ENCODE measurements around the gene CTDSP2. TPM values are rescaled to one million over a fixed set of nuclear protein-coding genes. Genes with fewer than 3 reads are reported as not detected.
"Not testable (repeated sequence)": the region's sequence is repeated elsewhere in the genome, so short reads cannot be mapped to it uniquely, and the experiment has no call there.

Gene CTDSP2
- polyA plus RNA-seq, 12 donors: 178 to 219 (median 201) TPM; not detected in 1

DNA sequence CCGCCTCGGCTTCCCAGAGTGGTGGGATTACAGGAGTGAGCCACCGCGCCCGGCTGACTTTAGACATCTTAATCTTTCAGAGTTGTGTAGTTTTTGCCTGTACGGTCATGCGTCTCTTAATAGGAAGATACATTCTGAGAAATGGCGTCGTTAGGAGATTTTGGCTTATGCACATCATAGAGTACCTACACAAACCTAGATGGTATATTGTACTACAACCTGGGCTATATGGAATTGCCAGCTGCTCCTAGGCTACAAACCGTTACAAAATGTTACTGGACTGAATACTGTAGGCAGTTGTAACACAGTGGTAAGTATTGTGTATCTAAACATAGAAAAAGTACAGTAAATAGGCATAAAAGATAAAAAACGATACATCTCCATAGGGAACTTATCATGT, 62.7 kb downstream of the CTDSP2 start:
- DNase-seq: no peak

DNA sequence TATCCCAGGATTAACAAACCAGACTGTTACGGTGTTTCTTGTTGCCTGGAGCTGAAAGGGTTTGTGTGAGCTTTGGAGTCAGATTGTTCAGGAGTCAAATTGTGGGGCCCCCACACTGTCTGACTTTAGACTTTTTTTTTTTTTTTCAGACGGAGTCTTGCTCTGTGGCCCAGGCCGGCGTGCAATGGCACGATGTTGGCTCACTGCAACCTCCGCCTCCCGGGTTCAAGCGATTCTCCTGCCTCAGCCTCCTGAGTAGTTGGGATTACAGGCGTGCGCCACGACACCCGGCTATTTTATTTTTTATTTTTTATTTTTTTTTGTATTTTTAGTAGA, 63.1 kb downstream of the CTDSP2 start:
- no peak for DNase-seq

DNA sequence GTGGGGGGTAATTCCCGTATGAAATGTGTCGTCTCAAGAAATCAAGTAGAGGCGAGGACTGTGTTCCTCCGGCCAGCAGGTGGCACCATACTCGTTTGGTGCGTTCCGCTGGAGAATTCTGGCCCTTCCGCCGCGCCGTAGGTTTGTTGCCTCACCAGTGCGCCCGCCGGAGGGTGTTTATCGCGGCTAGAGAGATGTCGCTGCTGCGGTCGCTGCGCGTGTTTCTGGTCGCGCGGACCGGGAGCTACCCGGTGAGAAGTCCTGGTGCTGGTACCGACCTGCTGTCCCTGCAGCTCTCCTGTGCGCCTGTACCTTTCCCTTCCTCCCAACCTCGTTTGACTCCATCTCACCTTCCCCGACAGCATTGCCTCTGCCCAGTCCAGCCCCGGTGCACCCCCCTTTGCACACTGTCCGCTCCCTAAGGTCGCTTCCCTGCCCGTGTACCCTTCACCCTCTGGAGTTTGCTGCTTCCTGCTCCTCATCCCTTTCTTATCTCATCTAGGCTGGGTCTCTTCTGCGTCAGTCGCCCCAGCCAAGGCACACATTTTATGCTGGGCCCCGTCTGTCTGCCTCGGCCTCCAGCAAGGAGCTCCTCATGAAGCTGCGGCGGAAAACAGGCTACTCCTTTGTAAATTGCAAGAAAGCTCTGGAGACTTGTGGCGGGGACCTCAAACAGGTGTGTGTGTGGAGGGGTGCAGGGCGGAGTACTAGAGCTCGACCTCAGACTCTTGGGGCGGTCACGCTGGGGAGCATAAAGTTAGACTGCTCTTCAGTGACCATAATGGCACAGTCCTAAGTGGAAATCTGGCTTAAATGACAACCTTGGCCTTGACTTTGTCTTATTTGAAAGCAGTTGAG, 63.7 kb downstream of the CTDSP2 start, which contains the start of gene TSFM:
Gene TSFM, plus strand, starts transcription at position 180 of the 858 bp plus-strand sequence. Its CDS starts 15 bp downstream, at position 195.
- DNase-seq: peak; percentile 97

DNA sequence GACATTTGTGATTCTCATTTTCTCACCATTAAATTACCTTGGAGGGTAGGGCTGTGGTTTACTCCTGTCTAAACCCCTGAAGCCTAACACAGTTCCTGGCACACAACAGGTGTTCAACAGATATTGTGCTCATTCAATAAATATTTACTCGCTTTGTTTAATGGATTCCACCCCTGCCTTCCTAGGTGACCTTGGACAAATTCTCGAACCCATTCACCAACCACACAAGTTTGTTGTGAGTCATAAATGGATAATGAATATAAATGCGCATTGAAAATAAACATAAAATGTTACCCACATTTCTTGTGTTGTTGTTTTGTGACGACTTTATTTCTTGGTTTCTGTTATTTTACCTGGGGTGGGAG, 64.3 kb downstream of the CTDSP2 start:
- DNase-seq: no peak

DNA sequence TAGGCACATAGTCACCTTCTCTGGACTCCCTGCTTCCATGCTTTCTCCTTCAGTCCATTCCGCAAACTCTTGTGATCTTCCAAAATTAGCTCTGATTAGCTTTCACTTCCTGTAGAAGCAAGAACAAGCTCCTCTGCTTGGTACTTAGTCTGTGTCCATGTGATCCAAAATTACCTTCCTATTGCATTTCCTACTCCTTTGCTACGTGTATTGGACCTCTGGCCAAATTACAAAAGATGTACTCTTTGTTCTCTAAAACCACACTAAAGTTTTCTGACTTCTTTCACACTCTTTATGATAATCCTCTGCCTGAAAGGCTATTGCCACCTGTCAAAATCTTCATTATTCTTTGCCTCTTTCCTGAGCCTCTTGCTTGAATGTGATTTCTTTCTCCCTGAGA, 64.7 kb downstream of the CTDSP2 start:
- DNase-seq: no peak

DNA sequence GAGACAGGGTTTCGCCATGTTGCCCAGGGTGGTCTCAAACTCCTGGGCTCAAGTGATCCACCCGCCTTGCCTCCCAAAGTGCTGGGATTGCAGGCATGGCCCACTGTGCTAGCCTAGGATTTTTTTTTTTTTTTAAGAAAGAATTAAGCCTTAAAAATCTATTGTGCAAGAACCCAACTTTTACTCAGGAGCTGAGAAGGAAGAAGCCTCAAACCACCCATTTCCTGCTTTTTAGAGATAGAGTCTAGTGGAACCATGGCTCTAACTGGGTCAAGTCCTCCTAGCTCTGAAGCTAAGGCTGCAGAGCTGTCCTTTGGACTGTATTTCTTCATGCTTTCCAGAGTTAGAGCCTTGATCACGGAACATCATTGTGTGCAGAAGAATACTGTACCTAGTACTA, 65.3 kb downstream of the CTDSP2 start:
- DNase-seq: no peak

DNA sequence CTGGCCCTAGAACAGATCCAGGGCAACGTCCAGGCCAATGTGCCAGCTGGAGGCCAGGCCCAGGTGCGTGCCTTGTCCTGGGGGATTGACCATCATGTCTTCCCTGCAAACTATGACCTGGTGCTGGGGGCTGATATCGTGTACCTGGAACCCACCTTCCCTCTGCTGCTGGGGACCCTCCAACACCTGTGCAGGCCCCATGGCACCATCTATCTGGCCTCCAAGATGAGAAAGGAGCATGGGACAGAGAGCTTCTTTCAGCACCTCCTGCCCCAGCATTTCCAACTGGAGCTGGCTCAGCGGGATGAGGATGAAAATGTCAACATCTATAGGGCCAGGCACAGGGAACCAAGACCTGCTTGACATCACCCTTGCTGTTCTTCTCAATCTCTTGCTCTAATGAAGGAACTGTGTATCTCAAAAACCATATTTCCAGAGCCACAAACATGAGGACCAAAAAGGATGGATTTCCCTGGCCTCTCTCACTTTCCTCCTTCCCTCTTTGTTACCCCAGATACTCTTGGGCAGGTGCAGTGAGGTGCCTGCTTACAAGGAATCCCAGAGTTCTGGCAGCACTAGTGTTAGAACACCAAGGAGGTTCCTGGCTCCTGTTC, 66.1 kb downstream of the CTDSP2 start:
- DNase-seq: no peak

DNA sequence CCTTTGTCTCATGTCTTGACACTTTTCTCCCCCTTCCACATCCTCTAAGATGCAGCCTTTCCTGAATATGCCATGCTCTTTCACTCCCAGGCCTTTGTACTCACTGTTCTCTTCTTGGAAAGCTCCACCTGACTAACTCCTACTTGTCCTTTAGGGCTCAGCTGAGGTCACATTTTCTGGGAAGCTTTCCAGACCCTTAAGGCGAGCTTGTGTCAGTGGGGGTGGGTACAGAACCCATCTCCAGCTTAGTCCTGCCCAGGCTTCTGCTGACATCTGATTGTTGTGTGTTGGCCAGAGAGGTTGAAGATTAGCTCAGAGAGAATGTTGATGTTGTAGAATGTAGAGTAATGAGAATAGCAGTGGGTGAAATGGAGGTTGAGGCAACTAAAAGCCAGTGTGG, 66.8 kb downstream of the CTDSP2 start:
- DNase-seq: no peak

DNA sequence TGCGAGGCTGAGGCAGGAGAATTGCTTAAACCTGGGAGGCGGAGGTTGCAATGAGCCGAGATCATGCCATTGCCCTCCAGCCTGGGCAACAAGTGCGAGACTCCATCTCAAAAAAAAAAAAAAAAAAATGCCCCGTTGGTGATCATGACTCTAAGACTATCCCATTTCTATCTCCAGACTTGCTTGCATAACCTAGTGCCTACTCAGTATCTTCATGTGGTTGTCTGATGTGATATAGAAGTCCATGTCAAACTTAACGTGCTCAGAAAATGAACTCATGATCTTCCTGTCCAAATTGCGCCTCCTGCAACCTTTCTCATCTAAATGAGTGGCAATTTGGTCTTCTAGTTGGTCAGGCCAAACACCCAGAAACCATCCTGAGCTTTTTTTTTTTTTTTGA, 68.6 kb downstream of the CTDSP2 start:
- DNase-seq: no peak

DNA sequence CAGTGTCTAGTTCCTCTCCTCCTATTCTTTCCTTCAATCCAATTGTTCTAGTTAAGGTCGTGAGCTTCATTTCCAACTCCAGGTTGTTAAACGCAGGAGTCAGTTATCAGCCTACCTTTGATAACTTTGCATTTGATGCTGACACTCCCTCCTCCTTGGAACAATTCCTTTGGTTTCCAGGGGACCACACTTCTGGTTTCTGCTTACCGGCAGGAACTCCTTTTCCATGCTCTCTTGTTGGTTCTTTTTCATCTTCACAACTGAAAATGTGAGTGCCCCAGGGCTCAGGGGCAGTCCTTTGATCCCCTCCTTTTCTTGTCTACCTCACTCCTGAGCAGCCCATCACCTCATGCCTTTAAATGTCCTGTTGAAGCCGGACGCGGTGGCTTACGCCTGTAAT, 69.2 kb downstream of the CTDSP2 start:
- DNase-seq: no peak

DNA sequence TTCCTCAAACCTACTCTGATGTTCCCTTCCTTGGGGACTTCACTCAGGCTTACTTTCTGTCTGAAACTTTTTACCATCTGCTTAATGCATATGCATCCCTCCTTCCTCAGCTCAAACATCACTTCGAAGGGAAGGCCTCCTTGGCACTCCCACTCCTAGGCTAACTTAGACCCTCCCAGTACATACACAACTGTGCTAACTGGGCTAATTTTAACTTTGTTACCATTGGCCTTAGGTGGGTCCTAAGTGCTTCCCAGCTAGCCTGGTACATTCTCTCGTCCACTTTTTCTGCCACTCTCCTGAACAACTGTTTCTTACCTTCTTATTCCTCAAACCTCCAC, 70.3 kb downstream of the CTDSP2 start:
- no peak for DNase-seq

DNA sequence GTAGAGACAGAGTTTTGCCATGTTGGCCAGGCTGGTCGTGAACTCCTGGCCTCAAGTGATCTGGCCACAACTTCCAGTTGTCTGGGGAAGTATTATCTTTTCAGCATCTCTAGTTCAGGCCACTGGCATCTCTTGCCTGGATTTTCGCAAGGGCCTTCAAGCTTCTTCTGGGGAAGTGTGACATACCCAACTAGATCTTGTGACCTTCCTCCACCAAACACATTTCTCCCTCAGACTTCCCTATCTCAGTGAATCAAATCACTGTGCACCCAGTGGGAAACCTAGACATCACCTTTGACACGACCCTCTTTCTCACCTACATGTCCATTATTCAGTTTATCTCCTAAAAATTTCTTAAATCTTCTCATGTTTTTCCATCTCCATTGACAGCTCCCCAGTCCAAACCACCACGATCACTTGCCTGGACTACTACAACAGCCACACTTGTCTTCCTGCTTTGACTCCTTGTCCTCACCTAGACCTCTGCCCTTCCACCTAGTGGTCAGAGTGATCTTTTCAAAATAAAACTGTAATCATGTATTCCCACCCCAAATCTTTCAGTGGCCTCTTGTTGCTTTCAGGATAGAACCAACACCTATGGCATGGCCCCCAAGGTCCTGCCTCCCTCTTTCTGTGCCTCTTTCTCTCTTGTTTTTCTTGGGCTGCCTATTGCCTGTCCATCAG, 70.8 kb downstream of the CTDSP2 start:
- DNase-seq: no peak

DNA sequence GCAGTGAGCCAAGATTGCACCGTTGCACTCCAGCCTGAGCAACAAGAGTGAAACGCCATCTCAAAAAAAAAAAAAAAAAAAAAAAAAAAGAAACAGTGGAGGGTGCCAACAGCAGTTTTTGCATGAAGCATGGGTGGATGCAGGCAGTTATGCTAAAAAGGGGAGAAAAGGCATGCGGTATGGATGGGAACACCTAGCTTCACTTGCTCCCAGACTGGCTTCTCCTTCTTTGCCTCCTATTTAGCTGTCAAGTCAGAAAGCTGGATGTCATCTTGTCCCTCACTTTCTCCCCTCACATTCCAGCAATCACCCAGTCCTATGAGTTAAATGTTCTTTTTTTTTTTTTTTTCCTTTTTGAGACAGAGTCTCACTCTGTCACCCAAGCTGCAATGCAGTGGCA, 71.5 kb downstream of the CTDSP2 start:
- DNase-seq: no peak

DNA sequence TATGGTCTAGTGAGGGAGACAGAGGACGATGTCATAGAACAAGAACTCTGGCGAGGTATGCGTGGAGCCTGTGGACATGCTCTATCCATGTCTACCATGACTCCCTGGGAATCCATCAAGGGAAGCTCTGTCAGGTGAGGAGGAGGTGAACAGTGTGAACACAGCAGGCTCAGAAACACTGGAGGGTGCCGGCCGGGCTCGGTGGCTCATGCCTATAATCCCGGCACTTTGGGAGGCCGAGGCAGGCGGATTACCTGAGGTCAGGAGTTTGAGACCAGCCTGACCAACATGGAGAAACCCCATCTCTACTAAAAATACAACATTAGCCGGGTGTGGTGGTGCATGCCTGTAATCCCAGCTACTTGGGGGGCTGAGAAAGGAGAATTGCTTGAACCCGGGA, 71.9 kb downstream of the CTDSP2 start:
- DNase-seq: not testable (repeated sequence)

DNA sequence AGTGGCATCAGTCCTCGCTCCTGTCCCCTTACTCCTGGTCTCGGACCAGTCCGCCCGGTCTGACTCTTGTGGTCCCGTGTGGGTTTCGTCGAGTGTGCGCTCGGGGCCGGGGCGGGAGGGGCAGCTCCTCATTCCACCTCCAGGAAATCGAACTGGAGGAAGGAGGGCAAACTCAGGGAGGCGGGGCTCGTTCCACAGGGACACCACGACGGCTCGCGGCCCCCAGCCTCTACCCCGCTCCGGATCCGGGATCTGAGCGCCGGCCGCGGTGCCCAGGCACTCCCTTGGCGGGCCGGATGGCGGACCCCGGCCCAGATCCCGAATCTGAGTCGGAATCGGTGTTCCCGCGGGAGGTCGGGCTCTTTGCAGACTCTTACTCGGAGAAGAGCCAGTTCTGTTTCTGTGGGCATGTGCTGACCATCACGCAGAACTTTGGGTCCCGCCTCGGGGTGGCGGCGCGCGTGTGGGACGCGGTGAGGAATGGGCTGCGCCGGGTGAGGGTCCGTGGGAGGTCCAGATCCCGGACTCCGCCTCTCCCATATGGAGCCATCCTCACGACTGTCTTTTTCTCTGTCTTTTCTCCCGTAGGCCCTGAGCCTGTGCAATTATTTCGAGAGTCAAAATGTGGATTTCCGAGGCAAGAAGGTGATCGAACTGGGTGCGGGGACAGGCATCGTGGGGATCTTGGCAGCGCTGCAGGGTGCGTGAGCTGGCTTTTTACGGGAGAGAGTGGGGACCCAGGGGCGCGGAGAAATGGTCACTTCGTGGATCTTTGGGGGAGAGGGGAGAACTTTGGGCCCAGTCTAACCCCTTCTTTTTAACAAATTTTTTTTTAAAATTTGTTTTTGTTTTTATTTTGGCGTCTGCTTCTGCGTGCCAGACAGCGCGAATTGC, 73.9 kb downstream of the CTDSP2 start, which contains the start of gene EEF1AKMT3:
Gene EEF1AKMT3, plus strand, starts transcription at position 186 of the 894 bp plus-strand sequence. Its CDS starts 111 bp downstream, at position 297.
- DNase-seq: peak; percentile 54

DNA sequence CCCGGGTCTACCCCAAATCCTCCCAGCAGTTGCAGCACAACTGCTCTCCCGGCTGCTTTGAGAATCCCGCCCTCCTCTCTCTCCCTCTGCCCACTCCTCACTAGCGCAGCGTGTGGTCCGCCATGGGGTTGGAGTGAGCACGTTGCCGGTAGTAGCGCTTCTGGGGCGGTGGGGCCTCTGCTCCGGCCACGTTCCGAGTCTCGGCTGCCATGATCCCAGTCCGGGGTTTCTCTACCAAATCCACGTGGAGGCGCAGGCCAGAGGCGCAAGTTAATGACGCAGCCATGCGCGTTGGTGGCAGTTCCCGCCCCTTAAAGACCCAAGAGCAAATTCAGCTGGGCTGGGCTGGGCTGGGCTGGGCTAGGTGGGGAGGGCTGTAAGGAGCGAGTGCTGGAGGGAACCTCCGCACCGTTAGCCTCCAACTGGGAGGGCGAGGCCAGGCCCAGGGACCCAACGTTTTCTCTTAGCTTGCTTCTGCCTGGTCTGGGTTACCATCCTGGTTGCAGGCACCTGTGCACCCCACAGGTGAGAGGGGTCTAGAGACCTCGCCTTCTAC, 74.6 kb downstream of the CTDSP2 start, which contains the start of gene METTL1:
Gene METTL1, minus strand, starts transcription at position 233 of the 556 bp plus-strand sequence. Its CDS starts 22 bp downstream, at position 211.
- peak; percentile 98 for DNase-seq

DNA sequence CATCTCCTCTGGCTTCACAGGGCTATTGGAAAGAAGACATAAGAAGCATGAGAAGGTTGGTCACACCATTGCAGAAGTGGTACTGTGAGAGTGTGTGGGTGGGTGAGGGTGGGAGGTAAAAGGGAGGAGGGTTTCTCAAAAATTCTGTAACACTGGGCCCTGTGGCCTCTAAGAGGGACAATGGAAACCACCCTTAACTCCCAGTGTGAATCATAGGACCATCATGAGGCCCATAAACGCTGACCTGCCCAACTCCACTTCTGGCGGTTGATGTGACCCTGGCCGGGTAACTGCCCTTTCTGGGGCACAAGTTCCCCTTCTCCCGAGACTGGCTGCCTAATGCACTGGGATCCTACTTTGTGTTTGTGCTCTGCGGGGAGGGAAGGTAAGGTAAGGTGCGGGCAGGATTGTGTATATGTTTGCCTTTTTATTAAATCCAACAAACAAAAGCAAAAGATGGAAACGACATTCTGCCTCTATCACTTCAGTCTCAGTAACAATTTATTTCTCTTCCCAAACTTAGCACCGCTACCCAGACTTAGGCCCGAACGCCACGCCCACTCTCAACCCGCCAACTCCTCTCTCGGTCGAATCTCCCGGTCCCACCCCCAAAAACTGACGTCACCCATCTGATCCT, 75.2 kb downstream of the CTDSP2 start:
- peak; percentile 96 for DNase-seq

DNA sequence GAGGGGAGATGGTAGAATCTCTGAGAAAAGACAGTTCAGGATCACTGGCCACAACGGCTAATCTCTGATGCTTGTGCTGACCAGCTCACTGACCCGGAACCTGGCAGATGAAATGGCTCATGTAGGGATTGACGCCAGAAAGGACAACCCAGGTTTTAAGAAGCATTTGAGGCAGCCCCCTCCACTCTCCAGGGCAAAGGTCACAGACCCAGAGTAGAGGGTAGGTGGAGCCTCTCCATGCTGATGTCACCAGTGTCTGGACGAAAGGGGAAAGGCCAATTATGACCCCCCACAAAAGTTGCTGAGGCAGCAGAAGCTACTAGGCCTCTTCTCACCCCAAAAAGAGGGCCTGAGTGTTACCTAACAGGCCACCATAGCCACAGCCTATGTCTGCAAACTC, 75.8 kb downstream of the CTDSP2 start:
- no peak for DNase-seq
